IPS-15b (cell line): Measurements from ENCODE around the gene PRR32.

Experiments used
- H3K27me3 ChIP-seq: one replicate; pipeline ENCODE4 v1.6.1; 2013; ENCODE audit warnings: low read length; ENCODE audit not compliant: control insufficient read depth, insufficient read depth
- H3K36me3 ChIP-seq: one replicate; pipeline ENCODE4 v1.6.1; 2013; ENCODE audit warnings: low read length; ENCODE audit not compliant: control insufficient read depth, insufficient read depth
- H3K4me1 ChIP-seq: one replicate; pipeline ENCODE4 v1.6.1; 2013; ENCODE audit warnings: mild to moderate bottlenecking, low read length; ENCODE audit not compliant: control insufficient read depth, insufficient read depth
- H3K4me3 ChIP-seq: one replicate; pipeline ENCODE4 v1.5.1; 2013; ENCODE audit warnings: low read depth, low read length
- H3K9ac ChIP-seq: one replicate; pipeline ENCODE4 v1.6.1; 2013; ENCODE audit warnings: low read depth, mild to moderate bottlenecking, low read length
- H3K9me3 ChIP-seq: one replicate; pipeline ENCODE4 v1.6.1; 2013; ENCODE audit warnings: mild to moderate bottlenecking, low read length; ENCODE audit not compliant: control insufficient read depth, insufficient read depth

The PRR32 gene

DNA sequence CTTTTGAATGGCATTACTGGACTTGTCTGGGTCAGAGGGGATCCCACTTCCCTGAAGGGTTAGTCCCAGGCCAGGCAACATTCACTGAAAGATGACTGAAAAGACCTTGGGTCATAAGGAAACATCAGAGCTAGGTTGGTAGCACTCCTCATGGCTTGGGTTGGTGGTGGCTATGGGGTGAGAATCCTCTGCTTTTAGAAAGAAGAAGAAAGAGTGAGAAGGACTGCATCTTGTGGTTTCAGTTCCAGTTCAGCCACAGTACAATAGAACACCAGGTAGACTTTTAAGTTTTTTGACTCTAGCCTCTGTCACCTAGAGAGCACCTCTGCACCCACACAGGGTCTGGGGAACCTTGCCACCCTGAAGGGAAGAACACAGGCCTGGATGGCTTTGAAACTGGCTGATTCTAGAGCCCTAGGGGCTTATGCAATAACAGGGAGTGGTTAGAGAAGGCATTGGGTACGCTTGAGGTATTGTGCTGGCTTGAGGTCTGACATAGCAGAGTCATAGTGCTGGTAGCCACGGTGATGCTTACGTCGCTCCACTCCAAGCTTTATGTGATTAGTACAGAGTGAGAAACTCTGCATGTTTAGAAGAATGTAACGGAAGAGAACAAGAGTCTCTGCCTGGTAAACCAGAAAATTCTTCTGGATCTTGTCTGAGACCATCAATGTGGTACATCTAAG, 36.5 kb downstream of the PRR32 start:
- Histone ChIP-seq H3K4me3 (no peak overlapping the region), H3K9me3 (no peaks in the 10 kb centered on the region), H3K36me3 (no peaks in the 10 kb centered on the region), H3K9ac (no peak overlapping the region), H3K27me3 (no peaks in the 10 kb centered on the region), H3K4me1 (no peaks in the 10 kb centered on the region)
